Esophagus squamous epithelium (tissue), 4 donors: ENCODE data around the gene CACNB4.

Source experiments
- POLR2A ChIP-seq, 4 donors: fragments of 450-650 bp; IDR thresholded peaks; one replicate each; pipeline ENCODE4 v1.6.1; 2017; ENCODE audit warnings: antibody characterized with exemption in 4 of 4, mild to moderate bottlenecking in 4 of 4, moderate library complexity in 3 of 4
- TF ChIP-seq, protein P1 (sequence below), 6 experiments: fragments of 450-650 bp in 4 of 6; fragments of 200-600 bp in 2 of 6; sonication (generic) in 2 of 6; IDR thresholded peaks; one replicate each; pipeline ENCODE4 v1.5.1; 2016 to 2019; ENCODE audit warnings: antibody characterized with exemption in 6 of 6, mild to moderate bottlenecking in 4 of 6, moderate library complexity in 4 of 6

DNA sequence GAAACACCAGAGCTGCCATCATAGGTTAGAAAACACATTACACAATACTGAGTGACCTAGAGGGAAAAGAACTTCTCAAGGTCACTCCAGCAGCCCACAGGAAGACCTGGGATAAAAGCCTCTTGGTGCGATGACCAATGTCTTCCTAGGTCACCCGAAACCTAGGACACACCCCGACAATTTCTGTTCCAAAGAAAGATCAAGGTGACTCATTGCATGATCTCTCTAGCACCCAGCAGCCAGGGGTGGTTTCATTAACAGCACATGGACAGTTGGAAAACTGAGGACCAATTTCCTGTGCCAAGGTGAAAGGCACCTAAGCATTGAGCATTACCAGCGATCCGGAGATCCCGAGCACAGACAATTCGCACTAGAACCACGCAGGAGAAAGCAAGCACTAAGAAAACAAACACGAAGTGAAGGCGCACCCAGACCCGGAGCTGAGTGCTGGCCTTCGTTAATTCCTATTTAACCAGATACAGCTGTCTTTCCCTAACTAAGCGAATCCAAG, 1.5 kb downstream of the CACNB4 start:
- TF ChIP-seq, protein P1, sequence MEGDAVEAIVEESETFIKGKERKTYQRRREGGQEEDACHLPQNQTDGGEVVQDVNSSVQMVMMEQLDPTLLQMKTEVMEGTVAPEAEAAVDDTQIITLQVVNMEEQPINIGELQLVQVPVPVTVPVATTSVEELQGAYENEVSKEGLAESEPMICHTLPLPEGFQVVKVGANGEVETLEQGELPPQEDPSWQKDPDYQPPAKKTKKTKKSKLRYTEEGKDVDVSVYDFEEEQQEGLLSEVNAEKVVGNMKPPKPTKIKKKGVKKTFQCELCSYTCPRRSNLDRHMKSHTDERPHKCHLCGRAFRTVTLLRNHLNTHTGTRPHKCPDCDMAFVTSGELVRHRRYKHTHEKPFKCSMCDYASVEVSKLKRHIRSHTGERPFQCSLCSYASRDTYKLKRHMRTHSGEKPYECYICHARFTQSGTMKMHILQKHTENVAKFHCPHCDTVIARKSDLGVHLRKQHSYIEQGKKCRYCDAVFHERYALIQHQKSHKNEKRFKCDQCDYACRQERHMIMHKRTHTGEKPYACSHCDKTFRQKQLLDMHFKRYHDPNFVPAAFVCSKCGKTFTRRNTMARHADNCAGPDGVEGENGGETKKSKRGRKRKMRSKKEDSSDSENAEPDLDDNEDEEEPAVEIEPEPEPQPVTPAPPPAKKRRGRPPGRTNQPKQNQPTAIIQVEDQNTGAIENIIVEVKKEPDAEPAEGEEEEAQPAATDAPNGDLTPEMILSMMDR (IDR thresholded peaks at IDR 0.05) = no peak
- no peak for TF ChIP-seq POLR2A (IDR thresholded peaks at IDR 0.05)
